Loucy (cell line): ENCODE data around the gene PARD3B.

ENCODE experiments used
- CTCF ChIP-seq: fragments of 200-600 bp; sonication (generic); conservative IDR thresholded peaks from 2 replicates; pipeline ENCODE4 v1.5.1; 2014; ENCODE audit warnings: mild to moderate bottlenecking, antibody characterized with exemption, low read length
- EZH2phosphoT487 ChIP-seq: fragments of 200-600 bp; IDR thresholded peaks from 2 replicates; pipeline ENCODE4 v1.6.1; 2018; ENCODE audit warnings: antibody characterized with exemption, mild to moderate bottlenecking, moderate library complexity, borderline replicate concordance

- no peak for TF ChIP-seq CTCF
- no peak for TF ChIP-seq EZH2phosphoT487
Observed at GRCh38 chr2:205086662-205087061, 541.4 kb downstream of the PARD3B start.
